Left ventricle myocardium inferior (tissue), 1 donor: ENCODE data around the gene ALX4. TPM values are rescaled to one million over a fixed set of nuclear protein-coding genes. Genes with fewer than 3 reads are reported as not detected.

Experiments used
- DNase-seq: peaks from one replicate; pipeline ENCODE4 v3.0.0-alpha.2; 2020
- H3K27ac ChIP-seq: fragments of 200-600 bp; replicated peaks from 2 replicates; pipeline ENCODE4 v1.8.0; 2021
- H3K27me3 ChIP-seq: fragments of 200-600 bp; 2 replicates; pipeline ENCODE4 v1.8.0; 2021; ENCODE audit warnings: low read depth
- H3K36me3 ChIP-seq: fragments of 200-600 bp; 2 replicates; pipeline ENCODE4 v1.8.0; 2021
- H3K4me1 ChIP-seq: fragments of 200-600 bp; 2 replicates; pipeline ENCODE4 v1.8.0; 2021
- H3K4me3 ChIP-seq: fragments of 200-600 bp; 2 replicates; pipeline ENCODE4 v1.8.0; 2021; ENCODE audit warnings: mild to moderate bottlenecking, moderate library complexity
- H3K9me3 ChIP-seq: fragments of 200-600 bp; replicated peaks from 2 replicates; pipeline ENCODE4 v1.8.0; 2021
- CTCF ChIP-seq: fragments of 200-600 bp; IDR thresholded peaks from 2 replicates; pipeline ENCODE4 v1.8.0; 2021; ENCODE audit warnings: antibody characterized with exemption, mild to moderate bottlenecking, borderline replicate concordance
- intact Hi-C: fragments of 100-400 bp; cut with micrococcal nuclease; formaldehyde crosslinking; loops from one replicate; pipeline ENCODE4 v1.11.0; 2022
- total RNA-seq: library from RNA; stranded (reverse); fragmentation: NEBNext Ultra II Directional; extraction: Animal tissue kit (Norgen Biotek cat#: 25700); gene quantifications from one replicate; pipeline ENCODE4 v1.2.1, GENCODE V29; 2021
- donor health status: DM: no; HTN: yes; CAD: no; lungs with severe emphysema.

ALX4 gene
- total RNA-seq, 1 donor from 2014 or later, result not detected

- H3K4me3 ChIP-seq, result no peak overlapping the region
- H3K27ac ChIP-seq, result no peak overlapping the region
- H3K9me3 ChIP-seq, result no peaks in the 10 kb centered on the region
- intact Hi-C loops, result no loop called here
- H3K27me3 ChIP-seq, result peaks cover 100% of the 10 kb centered on the region
- H3K4me1 ChIP-seq, result peaks cover 2% of the 10 kb centered on the region
- DNase-seq, result no peak
- TF ChIP-seq CTCF, result no peak
- H3K36me3 ChIP-seq, result no peaks in the 10 kb centered on the region
These were observed 15.0 kb upstream of the ALX4 start for GRCh38 chr11:44324749-44325525.

- Histone ChIP-seq H3K36me3 (no peaks in the 10 kb centered on the region), H3K4me1 (peaks cover 9% of the 10 kb centered on the region), H3K27me3 (peaks cover 100% of the 10 kb centered on the region), H3K9me3 (no peaks in the 10 kb centered on the region), H3K27ac (no peak overlapping the region), H3K4me3 (no peak overlapping the region)
- DNase-seq, result no peak
- intact Hi-C loops, result no loop called here
- TF ChIP-seq CTCF, result no peak
These were observed 14.3 kb upstream of the ALX4 start for GRCh38 chr11:44324222-44324621.

GRCh38 chr11:44322243-44322642, 12.3 kb upstream of the ALX4 start:
- DNase-seq, result no peak
- intact Hi-C loops, result no loop called here
- Histone ChIP-seq H3K27me3 (peaks cover 100% of the 10 kb centered on the region), H3K4me1 (peaks cover 9% of the 10 kb centered on the region), H3K27ac (no peak overlapping the region), H3K9me3 (no peaks in the 10 kb centered on the region), H3K36me3 (no peaks in the 10 kb centered on the region), H3K4me3 (no peak overlapping the region)
- TF ChIP-seq CTCF, result no peak

- Histone ChIP-seq H3K36me3 (no peaks in the 10 kb centered on the region), H3K4me3 (no peak overlapping the region), H3K4me1 (peaks cover 21% of the 10 kb centered on the region), H3K27me3 (peaks cover 100% of the 10 kb centered on the region), H3K9me3 (no peaks in the 10 kb centered on the region), H3K27ac (no peak overlapping the region)
- intact Hi-C loops, result no loop called here
- no peak for DNase-seq
- no peak for TF ChIP-seq CTCF
These were observed 11.1 kb upstream of the ALX4 start for GRCh38 chr11:44321059-44321458.

- peak overlapping the region; percentile 34 for H3K4me3 ChIP-seq
- DNase-seq, result no peak
- no peak overlapping the region for H3K27ac ChIP-seq
- intact Hi-C loops, result no loop called here
- H3K4me1 ChIP-seq, result peaks cover 27% of the 10 kb centered on the region
- no peaks in the 10 kb centered on the region for H3K36me3 ChIP-seq
- peaks cover 100% of the 10 kb centered on the region for H3K27me3 ChIP-seq
- H3K9me3 ChIP-seq, result no peaks in the 10 kb centered on the region
- TF ChIP-seq CTCF, result no peak
These were observed 10.5 kb upstream of the ALX4 start for GRCh38 chr11:44320289-44320973.
